Measurements from ENCODE around the gene ZNF407.

The ZNF407 gene

DNA sequence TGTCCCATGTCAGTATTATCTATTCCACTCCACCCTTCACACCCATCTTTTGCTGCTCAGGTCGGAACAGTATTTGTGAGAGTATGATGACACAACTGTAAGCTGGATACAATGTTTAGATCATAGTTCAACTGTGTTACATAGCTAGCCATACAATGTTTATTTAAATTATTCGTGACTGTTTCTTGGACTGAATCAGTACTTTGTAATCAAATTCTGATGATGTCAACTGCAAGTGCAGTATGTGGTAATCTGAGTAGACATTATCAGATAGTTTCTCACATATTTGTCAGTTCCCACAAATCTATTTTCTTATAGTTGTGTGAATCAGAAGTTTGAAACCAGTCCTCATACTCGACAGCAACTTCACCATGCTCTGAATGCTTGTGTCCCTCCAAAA is 177.6 kb downstream of the ZNF407 start:
- Histone ChIP-seq H3K27ac (replicated peaks) (no peak overlapping the region), H3K27me3 (ENCODE audit: insufficient read depth, poor library complexity, severe bottlenecking) (no peaks in the 10 kb centered on the region), H3K4me3 (replicated peaks; ENCODE audit: insufficient read depth, low read length) (no peak overlapping the region)
- no peak for DNase-seq (ENCODE audit: low read depth in 1 of 2, low spot score in 1 of 2)
- TF ChIP-seq, protein P1, sequence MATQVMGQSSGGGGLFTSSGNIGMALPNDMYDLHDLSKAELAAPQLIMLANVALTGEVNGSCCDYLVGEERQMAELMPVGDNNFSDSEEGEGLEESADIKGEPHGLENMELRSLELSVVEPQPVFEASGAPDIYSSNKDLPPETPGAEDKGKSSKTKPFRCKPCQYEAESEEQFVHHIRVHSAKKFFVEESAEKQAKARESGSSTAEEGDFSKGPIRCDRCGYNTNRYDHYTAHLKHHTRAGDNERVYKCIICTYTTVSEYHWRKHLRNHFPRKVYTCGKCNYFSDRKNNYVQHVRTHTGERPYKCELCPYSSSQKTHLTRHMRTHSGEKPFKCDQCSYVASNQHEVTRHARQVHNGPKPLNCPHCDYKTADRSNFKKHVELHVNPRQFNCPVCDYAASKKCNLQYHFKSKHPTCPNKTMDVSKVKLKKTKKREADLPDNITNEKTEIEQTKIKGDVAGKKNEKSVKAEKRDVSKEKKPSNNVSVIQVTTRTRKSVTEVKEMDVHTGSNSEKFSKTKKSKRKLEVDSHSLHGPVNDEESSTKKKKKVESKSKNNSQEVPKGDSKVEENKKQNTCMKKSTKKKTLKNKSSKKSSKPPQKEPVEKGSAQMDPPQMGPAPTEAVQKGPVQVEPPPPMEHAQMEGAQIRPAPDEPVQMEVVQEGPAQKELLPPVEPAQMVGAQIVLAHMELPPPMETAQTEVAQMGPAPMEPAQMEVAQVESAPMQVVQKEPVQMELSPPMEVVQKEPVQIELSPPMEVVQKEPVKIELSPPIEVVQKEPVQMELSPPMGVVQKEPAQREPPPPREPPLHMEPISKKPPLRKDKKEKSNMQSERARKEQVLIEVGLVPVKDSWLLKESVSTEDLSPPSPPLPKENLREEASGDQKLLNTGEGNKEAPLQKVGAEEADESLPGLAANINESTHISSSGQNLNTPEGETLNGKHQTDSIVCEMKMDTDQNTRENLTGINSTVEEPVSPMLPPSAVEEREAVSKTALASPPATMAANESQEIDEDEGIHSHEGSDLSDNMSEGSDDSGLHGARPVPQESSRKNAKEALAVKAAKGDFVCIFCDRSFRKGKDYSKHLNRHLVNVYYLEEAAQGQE (IDR thresholded peaks at IDR 0.05; ENCODE audit: insufficient replicate concordance, low read depth): no peak
- TF ChIP-seq SPI1 (IDR thresholded peaks at IDR 0.05; ENCODE audit: borderline replicate concordance, low read depth): no peak

- Histone ChIP-seq H3K27me3 (ENCODE audit: insufficient read depth, poor library complexity, severe bottlenecking) (no peaks in the 10 kb centered on the region), H3K4me3 (replicated peaks; ENCODE audit: insufficient read depth, low read length) (no peak overlapping the region), H3K27ac (replicated peaks) (no peak overlapping the region)
- DNase-seq (ENCODE audit: low read depth in 1 of 2, low spot score in 1 of 2): no peak
- TF ChIP-seq SPI1 (IDR thresholded peaks at IDR 0.05; ENCODE audit: borderline replicate concordance, low read depth): no peak
- TF ChIP-seq, protein P2, sequence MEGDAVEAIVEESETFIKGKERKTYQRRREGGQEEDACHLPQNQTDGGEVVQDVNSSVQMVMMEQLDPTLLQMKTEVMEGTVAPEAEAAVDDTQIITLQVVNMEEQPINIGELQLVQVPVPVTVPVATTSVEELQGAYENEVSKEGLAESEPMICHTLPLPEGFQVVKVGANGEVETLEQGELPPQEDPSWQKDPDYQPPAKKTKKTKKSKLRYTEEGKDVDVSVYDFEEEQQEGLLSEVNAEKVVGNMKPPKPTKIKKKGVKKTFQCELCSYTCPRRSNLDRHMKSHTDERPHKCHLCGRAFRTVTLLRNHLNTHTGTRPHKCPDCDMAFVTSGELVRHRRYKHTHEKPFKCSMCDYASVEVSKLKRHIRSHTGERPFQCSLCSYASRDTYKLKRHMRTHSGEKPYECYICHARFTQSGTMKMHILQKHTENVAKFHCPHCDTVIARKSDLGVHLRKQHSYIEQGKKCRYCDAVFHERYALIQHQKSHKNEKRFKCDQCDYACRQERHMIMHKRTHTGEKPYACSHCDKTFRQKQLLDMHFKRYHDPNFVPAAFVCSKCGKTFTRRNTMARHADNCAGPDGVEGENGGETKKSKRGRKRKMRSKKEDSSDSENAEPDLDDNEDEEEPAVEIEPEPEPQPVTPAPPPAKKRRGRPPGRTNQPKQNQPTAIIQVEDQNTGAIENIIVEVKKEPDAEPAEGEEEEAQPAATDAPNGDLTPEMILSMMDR (IDR thresholded peaks at IDR 0.05; ENCODE audit: insufficient read depth, low read length): no peak
- TF ChIP-seq POLR2AphosphoS5 (IDR thresholded peaks at IDR 0.05; ENCODE audit: low read depth): no peak
These were observed 180.6 kb downstream of the ZNF407 start for GRCh38 chr18:74778191-74778847.

DNA sequence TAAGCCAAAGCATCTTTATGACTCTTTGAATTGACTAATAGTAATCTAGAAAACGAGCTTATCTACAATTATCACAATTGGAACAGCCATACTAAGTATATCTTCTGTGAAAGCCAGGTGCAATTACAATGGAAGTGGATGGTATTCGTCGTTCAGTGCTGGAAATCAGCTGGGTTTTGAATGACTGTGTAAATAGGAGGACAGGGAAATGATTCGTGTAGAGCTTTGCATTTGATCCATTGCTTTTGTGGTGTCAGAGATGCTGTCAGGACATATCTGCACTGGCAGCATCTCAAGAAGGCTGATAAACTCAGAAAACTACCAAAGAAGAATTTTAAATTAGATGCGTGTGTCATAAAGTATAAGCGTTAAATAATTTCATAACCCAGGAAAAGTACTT is 187.1 kb downstream of the ZNF407 start:
- TF ChIP-seq, protein P1 (IDR thresholded peaks at IDR 0.05; ENCODE audit: insufficient replicate concordance, low read depth): no peak
- TF ChIP-seq GABPA (IDR thresholded peaks at IDR 0.05; ENCODE audit: low read depth) (no peak), SPI1 (IDR thresholded peaks at IDR 0.05; ENCODE audit: borderline replicate concordance, low read depth) (no peak), POLR2AphosphoS5 (IDR thresholded peaks at IDR 0.05; ENCODE audit: low read depth) (no peak)
- TF ChIP-seq, protein P2 (IDR thresholded peaks at IDR 0.05; ENCODE audit: insufficient read depth, low read length): no peak
- DNase-seq (ENCODE audit: low read depth in 1 of 2, low spot score in 1 of 2): no peak
- no peaks in the 10 kb centered on the region for H3K27me3 ChIP-seq (ENCODE audit: insufficient read depth, poor library complexity, severe bottlenecking)
- no peak overlapping the region for H3K27ac ChIP-seq (replicated peaks)
- H3K4me3 ChIP-seq (replicated peaks; ENCODE audit: insufficient read depth, low read length): no peak overlapping the region

GRCh38 chr18:74785632-74786031 is 188.0 kb downstream of the ZNF407 start:
- H3K4me3 ChIP-seq (replicated peaks; ENCODE audit: insufficient read depth, low read length): no peak overlapping the region

More at GRCh38 chr18:74785632-74786031, 188.0 kb downstream of the ZNF407 start:
- no peak for DNase-seq (ENCODE audit: low read depth in 1 of 2, low spot score in 1 of 2)
- H3K27ac ChIP-seq (replicated peaks): no peak overlapping the region
- no peaks in the 10 kb centered on the region for H3K27me3 ChIP-seq (ENCODE audit: insufficient read depth, poor library complexity, severe bottlenecking)
- TF ChIP-seq, protein P2 (IDR thresholded peaks at IDR 0.05; ENCODE audit: insufficient read depth, low read length): no peak
- TF ChIP-seq, protein P1 (IDR thresholded peaks at IDR 0.05; ENCODE audit: insufficient replicate concordance, low read depth): no peak
- TF ChIP-seq SPI1 (IDR thresholded peaks at IDR 0.05; ENCODE audit: borderline replicate concordance, low read depth): no peak
- TF ChIP-seq GABPA (IDR thresholded peaks at IDR 0.05; ENCODE audit: low read depth): no peak
- no peak for TF ChIP-seq POLR2AphosphoS5 (IDR thresholded peaks at IDR 0.05; ENCODE audit: low read depth)
